ENCODE measurements around the gene VTI1A.

The VTI1A gene

GRCh38 chr10:112716924-112717413 lies 270.0 kb downstream of the VTI1A start:
- no peak overlapping the region for H2AFZ ChIP-seq (ENCODE audit: low read depth)
- H3K27me3 ChIP-seq (ENCODE audit: insufficient read depth, low read depth) = no peaks in the 10 kb centered on the region
- H3K9ac ChIP-seq = no peak overlapping the region
- no peaks in the 10 kb centered on the region for H3K36me3 ChIP-seq (ENCODE audit: insufficient read depth)
- H3K27ac ChIP-seq = no peak overlapping the region
- no peak overlapping the region for H3K4me2 ChIP-seq
- H3K79me2 ChIP-seq (ENCODE audit: insufficient read depth, low read depth) = no peaks in the 10 kb centered on the region
- no peak for TF ChIP-seq CTCF (conservative IDR thresholded peaks at IDR 0.05; ENCODE audit: low read depth, low read length)
- no peak overlapping the region for H3K4me3 ChIP-seq (IDR thresholded peaks at IDR 0.05; ENCODE audit: insufficient read depth, low read depth, low read length)
- H3K4me1 ChIP-seq (ENCODE audit: low read depth, poor library complexity, severe bottlenecking) = no peaks in the 10 kb centered on the region
- H4K20me1 ChIP-seq (ENCODE audit: insufficient read depth) = no peaks in the 10 kb centered on the region

GRCh38 chr10:112720178-112720577 lies 273.2 kb downstream of the VTI1A start:
- Histone ChIP-seq H3K4me2 (no peak overlapping the region), H2AFZ (ENCODE audit: low read depth) (no peak overlapping the region), H3K9ac (no peak overlapping the region), H3K79me2 (ENCODE audit: insufficient read depth, low read depth) (no peaks in the 10 kb centered on the region), H3K4me1 (ENCODE audit: low read depth, poor library complexity, severe bottlenecking) (no peaks in the 10 kb centered on the region), H3K36me3 (ENCODE audit: insufficient read depth) (no peaks in the 10 kb centered on the region), H3K27me3 (ENCODE audit: insufficient read depth, low read depth) (no peaks in the 10 kb centered on the region), H3K27ac (no peak overlapping the region), H4K20me1 (ENCODE audit: insufficient read depth) (no peaks in the 10 kb centered on the region), H3K4me3 (IDR thresholded peaks at IDR 0.05; ENCODE audit: insufficient read depth, low read depth, low read length) (no peak overlapping the region)
- TF ChIP-seq CTCF (conservative IDR thresholded peaks at IDR 0.05; ENCODE audit: low read depth, low read length) = no peak

- no peaks in the 10 kb centered on the region for H4K20me1 ChIP-seq (ENCODE audit: insufficient read depth)
- no peak overlapping the region for H2AFZ ChIP-seq (ENCODE audit: low read depth)
- H3K4me2 ChIP-seq = no peak overlapping the region
- peak; percentile 58; the same call in 1 of the 2 replicates for TF ChIP-seq CTCF (conservative IDR thresholded peaks at IDR 0.05; ENCODE audit: low read depth, low read length)
- H3K4me3 ChIP-seq (IDR thresholded peaks at IDR 0.05; ENCODE audit: insufficient read depth, low read depth, low read length) = no peak overlapping the region
- H3K27me3 ChIP-seq (ENCODE audit: insufficient read depth, low read depth) = no peaks in the 10 kb centered on the region
- no peak overlapping the region for H3K9ac ChIP-seq
- no peaks in the 10 kb centered on the region for H3K36me3 ChIP-seq (ENCODE audit: insufficient read depth)
- H3K27ac ChIP-seq = no peak overlapping the region
- no peaks in the 10 kb centered on the region for H3K79me2 ChIP-seq (ENCODE audit: insufficient read depth, low read depth)
- H3K4me1 ChIP-seq (ENCODE audit: low read depth, poor library complexity, severe bottlenecking) = no peaks in the 10 kb centered on the region
Measured at GRCh38 chr10:112721080-112721698, 274.2 kb downstream of the VTI1A start.

- Histone ChIP-seq H3K9ac (no peak overlapping the region), H3K36me3 (ENCODE audit: insufficient read depth) (no peaks in the 10 kb centered on the region), H2AFZ (ENCODE audit: low read depth) (no peak overlapping the region), H4K20me1 (ENCODE audit: insufficient read depth) (no peaks in the 10 kb centered on the region), H3K4me2 (no peak overlapping the region), H3K79me2 (ENCODE audit: insufficient read depth, low read depth) (no peaks in the 10 kb centered on the region), H3K27me3 (ENCODE audit: insufficient read depth, low read depth) (no peaks in the 10 kb centered on the region), H3K27ac (no peak overlapping the region), H3K4me3 (IDR thresholded peaks at IDR 0.05; ENCODE audit: insufficient read depth, low read depth, low read length) (no peak overlapping the region), H3K4me1 (ENCODE audit: low read depth, poor library complexity, severe bottlenecking) (no peaks in the 10 kb centered on the region)
- TF ChIP-seq CTCF (conservative IDR thresholded peaks at IDR 0.05; ENCODE audit: low read depth, low read length) = no peak
Measured at GRCh38 chr10:112722758-112723157, 275.7 kb downstream of the VTI1A start.
